WTC11 (cell line): ENCODE data around the gene COLGALT1. TPM values are rescaled to one million over a fixed set of nuclear protein-coding genes. Genes with fewer than 3 reads are reported as not detected.

ENCODE experiments used
- ATAC-seq: fragments of 200-7000 bp; cut with Tn5 transposase; 2 replicates; pipeline ENCODE4 v1.10.0; 2021; ENCODE audit warnings: mild to moderate bottlenecking, moderate library complexity
- CTCF ChIA-PET: fragments of 300-600 bp; sonication (Branson Sonifier 250); formaldehyde crosslinking; loops from one replicate; lab custom pipeline; 2021; ENCODE audit warnings: antibody characterized with exemption; lab: Charles Lee
- POLR2A ChIA-PET: fragments of 350-600 bp; sonication (Branson Sonifier 250); formaldehyde crosslinking; loops from one replicate; lab custom pipeline; 2021; ENCODE audit warnings: antibody characterized with exemption; lab: Charles Lee
- DNase-seq: peaks from one replicate; pipeline ENCODE4 v3.0.0; 2021; ENCODE audit warnings: low spot score
- H3K27ac Mint-ChIP-seq: 2 replicates; pipeline ENCODE4 v1.8.0; 2021; ENCODE audit warnings: mixed read lengths
- H3K27me3 Mint-ChIP-seq: 2 replicates; pipeline ENCODE4 v1.8.0; 2021; ENCODE audit warnings: low read depth, mild to moderate bottlenecking, moderate library complexity, mixed read lengths
- H3K36me3 Mint-ChIP-seq: 2 replicates; pipeline ENCODE4 v1.8.0; 2021; ENCODE audit warnings: mixed read lengths
- H3K4me1 Mint-ChIP-seq: 2 replicates; pipeline ENCODE4 v1.8.0; 2022; ENCODE audit warnings: mixed read lengths
- H3K4me3 Mint-ChIP-seq: 2 replicates; pipeline ENCODE4 v1.8.0; 2021; ENCODE audit warnings: mild to moderate bottlenecking, moderate library complexity, mixed read lengths
- H3K9me3 Mint-ChIP-seq: 2 replicates; pipeline ENCODE4 v1.8.0; 2021; ENCODE audit warnings: mixed read lengths
- ELF4 ChIP-seq: sonication (generic); formaldehyde crosslinking; IDR thresholded peaks from 2 replicates; pipeline ENCODE4 v1.8.1; 2022; ENCODE audit warnings: low read depth, mild to moderate bottlenecking, moderate library complexity, missing genetic modification reagents
- ETV6 ChIP-seq: sonication (generic); formaldehyde crosslinking; IDR thresholded peaks from 2 replicates; pipeline ENCODE4 v1.8.1; 2022; ENCODE audit warnings: mild to moderate bottlenecking, missing genetic modification reagents
- FOXP1 ChIP-seq: sonication (generic); formaldehyde crosslinking; IDR thresholded peaks from 2 replicates; pipeline ENCODE4 v1.8.0; 2022; ENCODE audit warnings: missing genetic modification reagents, mild to moderate bottlenecking, moderate library complexity, borderline replicate concordance
- FOXP4 ChIP-seq: sonication (generic); formaldehyde crosslinking; IDR thresholded peaks from 2 replicates; pipeline ENCODE4 v1.8.0; 2022; ENCODE audit warnings: mild to moderate bottlenecking, missing genetic modification reagents
- HMGXB4 ChIP-seq: sonication (generic); formaldehyde crosslinking; IDR thresholded peaks from 2 replicates; pipeline ENCODE4 v1.8.1; 2023; ENCODE audit warnings: mild to moderate bottlenecking, moderate library complexity, missing genetic modification reagents
- JAZF1 ChIP-seq: fragments of 250-450 bp; sonication (Bioruptor Pico); IDR thresholded peaks from 2 replicates; pipeline ENCODE4 v1.9.0; 2021; ENCODE audit warnings: moderate library complexity, mild to moderate bottlenecking, inconsistent platforms
- MYBL2 ChIP-seq: sonication (generic); formaldehyde crosslinking; IDR thresholded peaks from 2 replicates; pipeline ENCODE4 v1.8.1; 2023; ENCODE audit warnings: mild to moderate bottlenecking, moderate library complexity, missing genetic modification reagents
- RELA ChIP-seq: sonication (generic); formaldehyde crosslinking; IDR thresholded peaks from 2 replicates; pipeline ENCODE4 v1.8.1; 2022; ENCODE audit warnings: missing genetic modification reagents, mild to moderate bottlenecking, borderline replicate concordance
- TCF7 ChIP-seq: sonication (generic); formaldehyde crosslinking; IDR thresholded peaks from 2 replicates; pipeline ENCODE4 v1.8.0; 2022; ENCODE audit warnings: mild to moderate bottlenecking, low read depth, missing genetic modification reagents, moderate library complexity
- TEAD1 ChIP-seq: sonication (generic); formaldehyde crosslinking; IDR thresholded peaks from 2 replicates; pipeline ENCODE4 v1.8.0; 2022; ENCODE audit warnings: mild to moderate bottlenecking, missing genetic modification reagents
- TP53 ChIP-seq: sonication (generic); formaldehyde crosslinking; IDR thresholded peaks from 2 replicates; pipeline ENCODE4 v1.8.1; 2023; ENCODE audit warnings: mild to moderate bottlenecking, missing genetic modification reagents
- USF1 ChIP-seq: sonication (generic); formaldehyde crosslinking; IDR thresholded peaks from 2 replicates; pipeline ENCODE4 v1.8.0; 2022; ENCODE audit warnings: mild to moderate bottlenecking, missing genetic modification reagents
- ZNF532 ChIP-seq: fragments of 250-450 bp; sonication (Bioruptor Pico); IDR thresholded peaks from 2 replicates; pipeline ENCODE4 v1.9.0; 2021; ENCODE audit warnings: mild to moderate bottlenecking, borderline replicate concordance
- total RNA-seq: library from RNA; stranded (reverse); gene quantifications from 3 replicates; pipeline ENCODE4 v1.2.3, GENCODE V29; 2021
- TF ChIP-seq, protein P1 (sequence below): sonication (generic); formaldehyde crosslinking; IDR thresholded peaks from 2 replicates; pipeline ENCODE4 v1.8.1; 2022; ENCODE audit warnings: mild to moderate bottlenecking, moderate library complexity, missing genetic modification reagents
- TF ChIP-seq, protein P2 (sequence below): sonication (generic); formaldehyde crosslinking; IDR thresholded peaks from 2 replicates; pipeline ENCODE4 v1.8.0; 2022; ENCODE audit warnings: mild to moderate bottlenecking, missing genetic modification reagents
- TF ChIP-seq, protein P3 (sequence below): fragments of 250-450 bp; sonication (Bioruptor Pico); IDR thresholded peaks from 2 replicates; pipeline ENCODE4 v1.9.0; 2021; ENCODE audit warnings: mild to moderate bottlenecking
- TF ChIP-seq, protein P4 (sequence below): sonication (generic); formaldehyde crosslinking; conservative IDR thresholded peaks from 2 replicates; pipeline ENCODE4 v1.8.1; 2022; ENCODE audit warnings: mild to moderate bottlenecking, missing genetic modification reagents
- TF ChIP-seq, protein P5 (sequence below): fragments of 250-450 bp; sonication (Bioruptor Pico); IDR thresholded peaks from 2 replicates; pipeline ENCODE4 v1.9.0; 2021; ENCODE audit warnings: mild to moderate bottlenecking

COLGALT1 gene
- total RNA-seq, 1 experiment from 2014 or later = 54.0 TPM

- H3K27ac Mint-ChIP-seq = no peak overlapping the region
- TF ChIP-seq TP53 = no peak
- TF ChIP-seq FOXP1 (CRISPR knock-in tag) = no peak
- TF ChIP-seq, protein P1, sequence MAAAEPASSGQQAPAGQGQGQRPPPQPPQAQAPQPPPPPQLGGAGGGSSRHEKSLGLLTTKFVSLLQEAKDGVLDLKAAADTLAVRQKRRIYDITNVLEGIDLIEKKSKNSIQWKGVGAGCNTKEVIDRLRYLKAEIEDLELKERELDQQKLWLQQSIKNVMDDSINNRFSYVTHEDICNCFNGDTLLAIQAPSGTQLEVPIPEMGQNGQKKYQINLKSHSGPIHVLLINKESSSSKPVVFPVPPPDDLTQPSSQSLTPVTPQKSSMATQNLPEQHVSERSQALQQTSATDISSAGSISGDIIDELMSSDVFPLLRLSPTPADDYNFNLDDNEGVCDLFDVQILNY = no peak
- TF ChIP-seq, protein P2, sequence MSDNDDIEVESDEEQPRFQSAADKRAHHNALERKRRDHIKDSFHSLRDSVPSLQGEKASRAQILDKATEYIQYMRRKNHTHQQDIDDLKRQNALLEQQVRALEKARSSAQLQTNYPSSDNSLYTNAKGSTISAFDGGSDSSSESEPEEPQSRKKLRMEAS (CRISPR knock-in tag) = no peak
- TF ChIP-seq TCF7 = no peak
- TF ChIP-seq HMGXB4 = no peak
- no peak for TF ChIP-seq ELF4
- TF ChIP-seq ETV6 (CRISPR knock-in tag) = no peak
- no peak for TF ChIP-seq JAZF1 (CRISPR knock-in tag)
- TF ChIP-seq, protein P3, sequence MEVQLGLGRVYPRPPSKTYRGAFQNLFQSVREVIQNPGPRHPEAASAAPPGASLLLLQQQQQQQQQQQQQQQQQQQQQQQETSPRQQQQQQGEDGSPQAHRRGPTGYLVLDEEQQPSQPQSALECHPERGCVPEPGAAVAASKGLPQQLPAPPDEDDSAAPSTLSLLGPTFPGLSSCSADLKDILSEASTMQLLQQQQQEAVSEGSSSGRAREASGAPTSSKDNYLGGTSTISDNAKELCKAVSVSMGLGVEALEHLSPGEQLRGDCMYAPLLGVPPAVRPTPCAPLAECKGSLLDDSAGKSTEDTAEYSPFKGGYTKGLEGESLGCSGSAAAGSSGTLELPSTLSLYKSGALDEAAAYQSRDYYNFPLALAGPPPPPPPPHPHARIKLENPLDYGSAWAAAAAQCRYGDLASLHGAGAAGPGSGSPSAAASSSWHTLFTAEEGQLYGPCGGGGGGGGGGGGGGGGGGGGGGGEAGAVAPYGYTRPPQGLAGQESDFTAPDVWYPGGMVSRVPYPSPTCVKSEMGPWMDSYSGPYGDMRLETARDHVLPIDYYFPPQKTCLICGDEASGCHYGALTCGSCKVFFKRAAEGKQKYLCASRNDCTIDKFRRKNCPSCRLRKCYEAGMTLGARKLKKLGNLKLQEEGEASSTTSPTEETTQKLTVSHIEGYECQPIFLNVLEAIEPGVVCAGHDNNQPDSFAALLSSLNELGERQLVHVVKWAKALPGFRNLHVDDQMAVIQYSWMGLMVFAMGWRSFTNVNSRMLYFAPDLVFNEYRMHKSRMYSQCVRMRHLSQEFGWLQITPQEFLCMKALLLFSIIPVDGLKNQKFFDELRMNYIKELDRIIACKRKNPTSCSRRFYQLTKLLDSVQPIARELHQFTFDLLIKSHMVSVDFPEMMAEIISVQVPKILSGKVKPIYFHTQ (CRISPR knock-in tag) = no peak
- TF ChIP-seq, protein P4, sequence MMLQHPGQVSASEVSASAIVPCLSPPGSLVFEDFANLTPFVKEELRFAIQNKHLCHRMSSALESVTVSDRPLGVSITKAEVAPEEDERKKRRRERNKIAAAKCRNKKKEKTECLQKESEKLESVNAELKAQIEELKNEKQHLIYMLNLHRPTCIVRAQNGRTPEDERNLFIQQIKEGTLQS (CRISPR knock-in tag) = no peak
- no peak for TF ChIP-seq ZNF532 (CRISPR knock-in tag)
- no peak for TF ChIP-seq MYBL2 (CRISPR knock-in tag)
- TF ChIP-seq FOXP4 (CRISPR knock-in tag) = no peak
- TF ChIP-seq TEAD1 (CRISPR knock-in tag) = no peak
- TF ChIP-seq, protein P5, sequence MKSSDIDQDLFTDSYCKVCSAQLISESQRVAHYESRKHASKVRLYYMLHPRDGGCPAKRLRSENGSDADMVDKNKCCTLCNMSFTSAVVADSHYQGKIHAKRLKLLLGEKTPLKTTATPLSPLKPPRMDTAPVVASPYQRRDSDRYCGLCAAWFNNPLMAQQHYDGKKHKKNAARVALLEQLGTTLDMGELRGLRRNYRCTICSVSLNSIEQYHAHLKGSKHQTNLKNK (CRISPR knock-in tag) = no peak
- TF ChIP-seq USF1 = no peak
- TF ChIP-seq RELA = no peak
- TF ChIP-seq, all 79 proteins: peak for 0
- POLR2A ChIA-PET = no interaction called here
- Mint-ChIP-seq H3K9me3 (no peaks in the 10 kb centered on the region), H3K4me1 (peaks cover 4% of the 10 kb centered on the region), H3K36me3 (no peaks in the 10 kb centered on the region), H3K27me3 (peaks cover 41% of the 10 kb centered on the region), H3K4me3 (no peak overlapping the region)
- DNase-seq (no peak), ATAC-seq (no peak)
- CTCF ChIA-PET = interaction anchor here (0.6 kb wide), 1 partner anchor 118 kb away, joined by 3 read pairs; no protein-coding TSS in a partner anchor
Observed at GRCh38 chr19:17536955-17537354, 18.5 kb upstream of the COLGALT1 start.
